NCI-H2029 treated with DMSO at 0.1 percent for 48 hours (cell line): Measurements from ENCODE around the gene PPT2.

Experiments used
- DNase-seq: peaks from one replicate; lab custom pipeline; 2025; lab: John Stamatoyannopoulos, UW

PPT2 gene

GRCh38 chr6:32151863-32152768 lies 1.8 kb upstream of the PPT2 start, which contains the start of gene PRRT1:
Gene PRRT1, minus strand, starts transcription at chr6:32151939. Its CDS starts 112 bp downstream, at chr6:32151827.
- DNase-seq, result no peak

GRCh38 chr6:32152769-32153563 lies 975 bp upstream of the PPT2 start:
- no peak for DNase-seq

GRCh38 chr6:32154514-32155161 lies 697 bp downstream of the PPT2 start:
- DNase-seq, result peak; percentile 34

GRCh38 chr6:32156891-32157290 lies 3.0 kb downstream of the PPT2 start:
- DNase-seq, result no peak

- DNase-seq, result no peak
Observed at GRCh38 chr6:32158052-32158451, 4.1 kb downstream of the PPT2 start.

- no peak for DNase-seq
Observed at GRCh38 chr6:32163559-32164258, 9.8 kb downstream of the PPT2 start.

- no peak for DNase-seq
Observed at GRCh38 chr6:32164295-32164694, 10.4 kb downstream of the PPT2 start, which contains the start of gene EGFL8. Gene EGFL8, plus strand, starts transcription at chr6:32164595. Its CDS starts 1,571 bp downstream, at chr6:32166166.

- DNase-seq, result no peak
Observed at GRCh38 chr6:32166411-32167061, 12.6 kb downstream of the PPT2 start.

GRCh38 chr6:32167154-32167760 lies 13.3 kb downstream of the PPT2 start:
- no peak for DNase-seq

GRCh38 chr6:32167761-32168262 lies 13.9 kb downstream of the PPT2 start:
- DNase-seq, result no peak

- DNase-seq, result no peak
Observed at GRCh38 chr6:32168350-32168749, 14.4 kb downstream of the PPT2 start.

- no peak for DNase-seq
Observed at GRCh38 chr6:32168807-32169591, 15.1 kb downstream of the PPT2 start.

GRCh38 chr6:32170294-32170693 lies 16.4 kb downstream of the PPT2 start:
- no peak for DNase-seq

GRCh38 chr6:32171234-32171633 lies 17.3 kb downstream of the PPT2 start:
- DNase-seq, result no peak

GRCh38 chr6:32173051-32173727 lies 19.2 kb downstream of the PPT2 start:
- no peak for DNase-seq

- no peak for DNase-seq
Observed at GRCh38 chr6:32174416-32174815, 20.5 kb downstream of the PPT2 start.

GRCh38 chr6:32175322-32175710 lies 21.4 kb downstream of the PPT2 start:
- no peak for DNase-seq

- DNase-seq, result peak; percentile 82
Observed at GRCh38 chr6:32175711-32176475, 22.0 kb downstream of the PPT2 start, which contains the start of gene AGPAT1. Gene AGPAT1, minus strand, starts transcription at chr6:32176084. Its CDS starts 4,588 bp downstream, at chr6:32171496.
